ENCODE results near the gene PLCG1.
A peak's percentile ranks its signal among the peaks of the same experiment; 100 is the strongest.

Gene PLCG1

DNA sequence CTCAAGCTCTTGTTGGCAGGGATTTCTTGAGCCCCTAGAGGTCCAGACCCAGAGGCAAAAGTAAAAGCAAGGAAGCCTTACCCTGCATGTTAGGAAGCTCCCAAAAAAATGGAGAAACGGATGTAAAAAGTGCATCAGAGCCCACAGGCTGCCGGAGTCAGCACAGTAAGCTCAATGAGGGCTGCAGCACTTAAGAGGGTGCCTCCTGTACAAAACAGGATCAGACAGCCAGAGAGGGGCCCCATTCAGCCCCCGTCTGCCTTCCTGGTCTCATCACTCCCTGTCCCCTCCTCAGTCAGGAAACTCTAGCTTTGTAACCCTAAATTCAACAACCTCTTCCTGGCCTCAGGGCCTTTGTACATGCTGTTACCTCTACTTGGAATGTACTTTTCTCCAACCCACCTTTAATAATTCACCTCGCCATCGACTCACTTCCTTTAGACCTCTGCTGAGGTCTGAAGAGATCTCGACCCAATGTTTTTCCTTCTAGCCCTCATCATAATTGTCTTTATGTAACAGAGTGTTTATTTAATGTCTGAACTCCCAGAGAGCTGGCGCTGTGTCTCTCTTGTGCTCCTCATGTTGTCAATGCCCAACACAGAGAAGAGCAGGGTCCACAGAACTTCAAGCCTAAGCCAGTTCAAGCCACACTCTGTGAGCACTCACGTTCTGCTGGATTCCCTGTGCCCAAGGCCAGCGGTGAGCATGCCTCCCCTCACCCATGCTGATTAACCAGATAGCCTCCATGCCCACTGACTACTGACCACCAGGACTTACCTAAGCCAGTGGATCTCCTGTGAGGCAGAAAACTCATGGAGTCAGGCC is 2.8 kb upstream of the PLCG1 start:
- Mint-ChIP-seq H3K27me3 (no peaks in the 10 kb centered on the region), H3K9me3 (no peaks in the 10 kb centered on the region), H3K36me3 (ENCODE audit: low read depth) (peaks cover 15% of the 10 kb centered on the region), H3K4me3 (no peak overlapping the region), H3K4me1 (ENCODE audit: low read depth) (peaks cover 57% of the 10 kb centered on the region), H3K27ac (peak overlapping the region; percentile 54)
- DNase-seq: no peak

DNA sequence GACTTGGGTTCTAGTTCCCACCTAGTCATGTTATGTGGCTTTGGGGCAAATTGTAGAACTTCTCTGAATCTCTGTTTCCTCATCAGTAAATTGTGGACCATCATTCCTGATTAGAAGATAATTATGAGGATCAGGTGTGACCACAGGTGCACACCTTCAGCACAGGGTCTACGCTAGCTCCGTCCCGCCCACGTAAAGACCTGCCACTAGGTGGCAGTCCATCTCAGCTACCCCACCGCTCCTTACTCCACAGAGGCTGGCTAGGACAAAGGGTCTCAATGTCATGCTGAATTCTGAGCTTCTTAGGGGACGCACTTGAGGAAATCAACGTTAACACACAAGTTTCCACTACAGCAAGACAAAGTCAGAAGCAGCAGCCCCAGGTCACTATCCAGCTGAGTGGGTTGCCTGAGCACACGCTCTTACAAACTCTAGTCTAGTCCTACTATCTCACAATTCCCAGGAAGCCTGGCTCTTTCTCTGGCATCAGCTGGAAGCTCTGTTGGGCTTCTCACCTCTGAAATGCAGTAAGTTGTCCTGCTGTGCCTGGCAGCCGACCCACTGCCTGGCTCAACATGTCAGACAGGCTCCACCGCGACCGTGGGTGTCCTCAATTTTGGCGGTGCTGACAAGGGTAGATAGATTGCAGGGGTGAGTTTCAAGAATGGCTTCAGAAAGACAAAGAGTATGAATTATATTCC is 2.0 kb upstream of the PLCG1 start:
- peak overlapping the region; percentile 87 for H3K27ac Mint-ChIP-seq
- peaks cover 22% of the 10 kb centered on the region for H3K36me3 Mint-ChIP-seq (ENCODE audit: low read depth)
- H3K4me1 Mint-ChIP-seq (ENCODE audit: low read depth): peaks cover 63% of the 10 kb centered on the region
- peak; percentile 74 for DNase-seq
- peak overlapping the region; percentile 71 for H3K4me3 Mint-ChIP-seq
- H3K9me3 Mint-ChIP-seq: no peaks in the 10 kb centered on the region
- no peaks in the 10 kb centered on the region for H3K27me3 Mint-ChIP-seq

DNA sequence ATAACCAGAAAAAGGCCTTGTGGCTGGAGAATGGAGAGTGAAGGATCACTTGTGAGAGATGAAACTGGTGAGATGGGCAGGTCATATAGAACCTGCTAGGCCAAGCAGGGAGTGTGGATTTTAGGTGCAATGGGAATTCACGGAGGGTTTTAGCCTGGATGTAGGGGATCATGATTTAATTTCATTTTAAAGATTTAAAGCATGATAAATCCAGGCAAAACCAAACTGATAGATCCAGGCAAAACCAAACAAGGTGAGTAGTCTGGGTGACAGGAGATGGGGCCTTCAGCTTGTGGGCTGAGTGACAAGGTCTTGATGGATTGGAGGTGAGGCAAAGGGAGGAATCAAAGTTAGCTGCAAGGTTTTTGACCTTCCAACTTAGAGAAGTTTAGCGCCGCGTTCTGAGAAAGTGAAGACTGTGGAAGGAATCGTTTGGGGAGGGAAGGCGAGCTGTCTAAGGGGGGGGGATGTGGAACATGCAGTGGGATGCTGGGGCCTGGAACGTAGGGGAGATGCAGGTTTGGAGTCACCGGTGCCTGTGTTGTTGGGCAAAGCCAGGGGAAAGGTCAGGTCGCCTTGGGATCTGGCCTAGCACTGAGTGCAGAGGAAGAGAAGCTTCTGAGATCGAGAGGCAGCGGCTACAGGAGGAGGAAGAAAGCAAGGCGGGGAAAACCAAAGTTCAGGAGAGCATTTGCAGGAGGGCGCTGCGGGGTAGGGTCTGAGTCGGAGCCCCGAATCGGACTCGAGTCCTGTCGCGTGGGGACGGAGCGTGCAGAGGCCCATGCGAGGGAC is 1.3 kb upstream of the PLCG1 start:
- no peaks in the 10 kb centered on the region for H3K27me3 Mint-ChIP-seq
- peaks cover 66% of the 10 kb centered on the region for H3K4me1 Mint-ChIP-seq (ENCODE audit: low read depth)
- H3K9me3 Mint-ChIP-seq: no peaks in the 10 kb centered on the region
- H3K4me3 Mint-ChIP-seq: peak overlapping the region; percentile 71
- H3K36me3 Mint-ChIP-seq (ENCODE audit: low read depth): peaks cover 29% of the 10 kb centered on the region
- H3K27ac Mint-ChIP-seq: peak overlapping the region; percentile 87
- DNase-seq: no peak

DNA sequence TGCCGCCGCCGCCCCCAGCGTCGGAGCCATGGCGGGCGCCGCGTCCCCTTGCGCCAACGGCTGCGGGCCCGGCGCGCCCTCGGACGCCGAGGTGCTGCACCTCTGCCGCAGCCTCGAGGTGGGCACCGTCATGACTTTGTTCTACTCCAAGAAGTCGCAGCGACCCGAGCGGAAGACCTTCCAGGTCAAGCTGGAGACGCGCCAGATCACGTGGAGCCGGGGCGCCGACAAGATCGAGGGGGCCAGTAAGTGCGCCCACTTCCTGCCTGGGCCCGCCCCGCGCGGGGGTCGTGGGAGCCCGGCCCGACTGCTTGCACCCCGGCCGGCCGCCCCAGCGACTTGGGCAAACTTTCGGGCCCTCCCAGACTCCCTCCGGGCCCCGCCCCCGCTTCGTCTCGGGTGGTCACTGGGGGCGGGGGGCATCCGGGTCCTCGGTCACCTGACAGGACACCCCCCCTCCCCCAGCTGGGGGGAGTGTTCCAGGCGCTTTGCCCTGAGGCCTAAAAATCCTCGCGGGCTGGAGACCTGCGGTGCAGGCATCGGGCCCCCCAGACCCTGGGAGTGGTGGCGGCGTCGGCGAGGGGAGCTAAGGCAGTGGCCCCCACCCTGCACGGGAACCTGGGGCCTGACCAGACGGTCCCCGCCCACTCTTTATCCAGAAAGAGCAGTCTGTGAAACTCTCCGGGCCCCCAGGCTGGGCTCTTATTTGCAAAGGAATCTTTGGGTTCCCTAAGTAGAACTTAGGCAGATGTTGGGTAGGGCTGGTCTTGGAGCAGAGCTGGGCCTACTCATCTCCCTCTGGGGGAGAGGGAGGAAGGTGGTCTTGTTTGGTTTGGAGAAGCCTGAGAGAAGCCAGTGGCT is 501 bp downstream of the PLCG1 start:
- H3K4me1 Mint-ChIP-seq (ENCODE audit: low read depth): peaks cover 76% of the 10 kb centered on the region
- H3K27ac Mint-ChIP-seq: peak overlapping the region; percentile 97
- H3K27me3 Mint-ChIP-seq: no peaks in the 10 kb centered on the region

DNA sequence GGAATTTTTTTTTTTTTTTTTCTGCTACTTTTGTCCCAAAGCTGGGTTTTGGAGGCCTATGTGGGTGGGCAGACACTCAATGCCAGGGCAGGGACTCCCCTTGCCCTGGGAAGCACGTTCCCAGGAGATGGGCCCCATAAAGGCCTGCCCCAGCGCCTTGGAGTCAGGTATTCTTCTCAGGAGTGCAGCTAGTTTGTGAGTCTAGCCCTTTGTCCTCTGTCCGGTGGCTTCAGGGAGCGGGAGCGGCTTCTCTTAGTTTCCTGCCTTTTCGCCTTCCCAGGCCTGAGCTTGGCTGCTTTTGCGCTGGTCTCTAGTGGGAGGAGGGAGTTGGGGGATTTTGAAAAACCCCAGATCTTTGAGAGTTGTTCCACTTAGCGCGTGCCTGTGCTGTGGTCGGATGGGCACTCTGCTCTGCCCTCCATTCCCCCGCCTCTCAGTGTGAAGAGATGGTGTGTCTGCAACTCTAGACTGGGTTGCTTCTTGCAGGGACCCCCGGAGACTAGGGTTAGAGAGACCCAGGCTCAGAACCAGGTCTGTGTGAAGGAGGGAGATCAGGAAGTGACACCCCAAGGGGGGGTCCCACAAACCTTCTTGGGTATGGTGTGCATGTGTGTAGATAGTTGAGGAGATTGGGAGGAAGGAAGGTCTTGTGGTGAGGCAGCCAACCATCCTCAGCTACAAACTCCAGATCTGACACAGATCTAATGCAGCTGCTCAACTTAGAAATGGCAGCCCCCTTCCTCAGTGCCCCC is 1.3 kb downstream of the PLCG1 start:
- no peaks in the 10 kb centered on the region for H3K9me3 Mint-ChIP-seq
- peaks cover 34% of the 10 kb centered on the region for H3K36me3 Mint-ChIP-seq (ENCODE audit: low read depth)
- H3K27ac Mint-ChIP-seq: peak overlapping the region; percentile 97

More for the DNA sequence above, 501 bp downstream of the PLCG1 start:
- Mint-ChIP-seq H3K4me3 (peak overlapping the region; percentile 94), H3K36me3 (ENCODE audit: low read depth) (peaks cover 34% of the 10 kb centered on the region), H3K9me3 (no peaks in the 10 kb centered on the region)
- no peak for DNase-seq

DNA sequence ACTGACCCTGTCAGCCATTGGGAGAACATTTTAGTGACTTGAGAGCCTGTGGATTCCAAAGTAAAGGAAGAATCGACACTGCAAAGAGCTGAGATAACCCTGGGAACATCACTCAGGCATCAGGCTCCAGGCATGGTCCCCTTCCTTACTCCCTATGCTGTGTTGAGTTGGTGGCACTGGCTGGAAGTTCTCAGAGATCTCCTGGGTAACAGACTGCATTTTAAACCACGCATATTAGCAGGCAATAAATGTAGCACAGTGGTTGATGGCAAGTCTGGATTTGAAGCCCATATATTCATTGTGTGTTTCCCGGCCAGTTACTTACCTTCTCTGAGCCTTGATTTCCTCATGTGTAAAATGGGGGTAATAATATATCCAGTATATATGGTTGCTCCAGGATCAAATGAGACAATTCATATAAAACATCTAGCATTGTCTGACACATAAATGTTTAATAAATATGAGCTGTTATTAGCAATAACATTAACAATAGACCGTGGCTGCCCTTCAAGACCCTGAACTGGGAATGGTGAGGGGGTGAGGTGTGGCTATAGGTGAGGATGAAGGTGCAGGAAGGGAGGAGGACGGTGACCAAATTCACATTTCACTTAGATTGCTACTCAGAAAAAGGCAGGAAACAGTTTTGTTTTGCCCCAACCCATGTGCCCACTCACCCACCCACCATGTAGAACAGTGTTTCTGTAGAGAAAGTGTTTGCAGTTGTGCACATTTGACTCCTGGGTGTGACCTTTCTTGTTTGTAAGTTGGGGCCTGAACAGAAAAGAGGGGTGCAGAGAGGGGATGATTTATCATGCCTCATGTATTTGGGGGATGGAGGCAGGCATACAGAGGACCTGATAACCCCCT is 2.1 kb downstream of the PLCG1 start:
- Mint-ChIP-seq H3K9me3 (no peaks in the 10 kb centered on the region), H3K27me3 (no peaks in the 10 kb centered on the region), H3K27ac (peak overlapping the region; percentile 97), H3K36me3 (ENCODE audit: low read depth) (peaks cover 42% of the 10 kb centered on the region), H3K4me1 (ENCODE audit: low read depth) (peaks cover 80% of the 10 kb centered on the region), H3K4me3 (peak overlapping the region; percentile 94)
- DNase-seq: no peak

More for the DNA sequence above, 1.3 kb downstream of the PLCG1 start:
- no peaks in the 10 kb centered on the region for H3K27me3 Mint-ChIP-seq
- H3K4me1 Mint-ChIP-seq (ENCODE audit: low read depth): peaks cover 79% of the 10 kb centered on the region
- DNase-seq: peak; percentile 62
- H3K4me3 Mint-ChIP-seq: peak overlapping the region; percentile 94

DNA sequence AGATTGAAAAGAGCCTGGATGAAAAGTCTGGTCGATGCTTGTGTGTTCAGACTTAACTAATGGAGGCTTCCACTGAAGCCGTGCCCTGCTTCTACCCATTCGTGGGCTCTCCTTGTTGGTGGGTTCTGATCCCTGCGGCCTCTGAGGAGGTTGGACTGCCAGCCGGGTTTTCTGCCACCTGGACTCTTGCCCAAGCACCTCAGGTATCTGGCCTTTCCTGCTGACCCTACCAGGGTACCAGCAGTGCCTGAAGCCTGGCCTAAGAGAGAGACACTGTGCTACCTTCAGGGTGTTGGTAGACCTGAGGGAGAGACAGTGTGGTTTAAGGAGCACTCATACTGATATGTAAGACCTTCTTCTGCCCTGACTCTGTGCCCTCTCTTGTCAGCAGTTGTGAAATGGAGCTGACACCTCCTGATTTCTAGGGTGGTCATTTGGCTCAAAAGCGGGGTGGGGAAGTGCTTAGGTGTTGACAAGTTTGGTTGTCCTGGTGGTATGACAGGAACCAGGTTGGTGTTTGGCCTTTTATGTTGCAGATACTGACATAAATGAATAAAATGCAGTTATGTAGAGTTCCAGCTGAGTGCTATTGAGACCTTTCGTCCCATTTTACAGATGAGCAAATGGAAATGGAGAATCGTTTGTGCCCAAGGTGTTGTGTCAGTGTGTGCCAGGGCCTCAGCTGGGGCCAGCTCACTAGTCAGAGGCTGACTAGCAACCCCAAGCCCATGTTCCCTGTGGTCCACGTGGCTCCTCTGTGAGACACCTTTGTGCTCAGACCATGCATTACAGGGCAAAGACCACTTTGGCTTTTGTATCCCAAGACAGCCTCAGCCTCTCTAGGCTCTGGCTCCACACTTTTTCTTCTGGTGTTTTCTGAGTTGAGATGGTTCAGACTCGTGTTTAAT is 3.1 kb downstream of the PLCG1 start:
- Mint-ChIP-seq H3K27me3 (no peaks in the 10 kb centered on the region), H3K4me1 (ENCODE audit: low read depth) (peaks cover 80% of the 10 kb centered on the region), H3K36me3 (ENCODE audit: low read depth) (peaks cover 50% of the 10 kb centered on the region), H3K9me3 (no peaks in the 10 kb centered on the region), H3K4me3 (peak overlapping the region; percentile 94), H3K27ac (peak overlapping the region; percentile 97)
- peak; percentile 44 for DNase-seq

DNA sequence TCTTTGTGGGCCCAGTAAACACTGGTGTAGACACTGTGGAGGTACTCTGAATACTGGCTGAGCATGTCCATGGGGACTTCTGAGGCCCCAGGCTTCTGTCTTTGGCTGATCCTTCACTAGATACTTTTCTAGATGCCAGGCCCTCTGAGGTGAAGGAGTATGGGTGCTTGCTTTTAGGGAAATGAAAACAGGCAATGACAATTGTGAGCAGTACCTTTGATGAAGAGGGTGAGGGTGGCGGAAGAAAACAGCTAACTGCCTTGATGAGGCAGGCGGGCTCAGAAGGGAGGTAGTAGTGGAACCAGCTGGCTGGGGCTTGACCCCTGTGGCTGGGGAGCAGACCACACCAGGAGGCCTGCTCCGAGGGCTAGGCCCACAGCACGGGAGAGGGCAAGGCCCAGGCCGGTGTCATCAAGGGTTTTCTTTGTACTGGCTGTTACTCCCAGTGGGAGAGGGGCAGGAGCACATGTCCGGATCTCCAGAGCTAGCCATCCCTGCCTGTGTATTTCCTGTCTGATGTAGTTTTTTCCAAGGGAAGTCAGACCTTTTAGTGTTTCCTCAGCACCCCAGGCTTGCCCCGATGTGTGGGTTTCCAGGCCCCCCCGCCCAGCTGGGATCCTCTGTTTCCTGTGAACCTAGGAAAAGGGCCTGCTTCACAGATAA is 3.9 kb downstream of the PLCG1 start:
- Mint-ChIP-seq H3K4me1 (ENCODE audit: low read depth) (peaks cover 80% of the 10 kb centered on the region), H3K27me3 (no peaks in the 10 kb centered on the region), H3K9me3 (no peaks in the 10 kb centered on the region), H3K27ac (peak overlapping the region; percentile 97), H3K36me3 (ENCODE audit: low read depth) (peaks cover 57% of the 10 kb centered on the region), H3K4me3 (peak overlapping the region; percentile 94)
- peak; percentile 55 for DNase-seq

DNA sequence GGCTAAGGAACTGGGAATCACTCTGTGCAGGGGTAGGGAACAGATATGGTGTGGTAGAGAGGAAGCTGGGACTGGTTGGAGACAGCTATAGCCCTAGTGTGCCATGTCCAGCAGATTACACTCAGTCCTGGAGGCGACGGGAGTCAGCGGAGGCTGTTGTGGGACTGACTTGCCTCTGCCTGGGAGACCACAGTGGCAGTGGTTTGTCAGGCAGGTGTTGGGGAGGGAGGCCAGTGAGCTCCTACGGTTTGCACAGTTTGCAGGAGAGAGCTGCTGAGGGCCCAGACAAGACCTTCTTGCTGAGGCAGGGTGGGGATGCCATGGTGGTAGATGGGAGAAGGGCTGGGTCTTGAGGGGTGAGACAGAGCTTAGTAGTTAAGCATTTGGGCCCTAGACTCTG is 4.9 kb downstream of the PLCG1 start:
- H3K4me1 Mint-ChIP-seq (ENCODE audit: low read depth): peaks cover 86% of the 10 kb centered on the region
- peak overlapping the region; percentile 97 for H3K27ac Mint-ChIP-seq
- H3K9me3 Mint-ChIP-seq: no peaks in the 10 kb centered on the region
- DNase-seq: peak; percentile 47
- H3K27me3 Mint-ChIP-seq: no peaks in the 10 kb centered on the region
- H3K4me3 Mint-ChIP-seq: peak overlapping the region; percentile 94
- H3K36me3 Mint-ChIP-seq (ENCODE audit: low read depth): peaks cover 64% of the 10 kb centered on the region

DNA sequence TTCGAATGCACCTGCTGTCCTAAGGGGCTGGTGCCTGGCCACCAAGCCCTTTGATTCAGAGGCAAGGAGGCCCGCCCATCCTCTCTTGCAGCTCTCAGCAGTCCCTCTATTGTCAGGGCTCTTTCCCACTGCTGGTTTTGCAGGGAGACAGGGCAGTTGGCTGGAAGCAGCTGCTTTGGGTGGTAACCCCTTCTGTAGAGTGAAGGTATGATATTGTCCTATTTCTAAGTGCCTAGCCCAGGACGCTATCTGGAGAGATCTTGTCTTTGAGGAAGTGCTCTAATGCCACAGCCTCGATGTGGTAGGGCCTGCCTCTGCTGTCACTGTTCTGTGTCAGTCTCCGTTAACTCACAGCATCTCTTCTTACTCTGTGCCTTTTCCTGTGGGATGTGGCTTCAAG is 5.6 kb downstream of the PLCG1 start:
- H3K27ac Mint-ChIP-seq: peak overlapping the region; percentile 97
- peak; percentile 36 for DNase-seq

DNA sequence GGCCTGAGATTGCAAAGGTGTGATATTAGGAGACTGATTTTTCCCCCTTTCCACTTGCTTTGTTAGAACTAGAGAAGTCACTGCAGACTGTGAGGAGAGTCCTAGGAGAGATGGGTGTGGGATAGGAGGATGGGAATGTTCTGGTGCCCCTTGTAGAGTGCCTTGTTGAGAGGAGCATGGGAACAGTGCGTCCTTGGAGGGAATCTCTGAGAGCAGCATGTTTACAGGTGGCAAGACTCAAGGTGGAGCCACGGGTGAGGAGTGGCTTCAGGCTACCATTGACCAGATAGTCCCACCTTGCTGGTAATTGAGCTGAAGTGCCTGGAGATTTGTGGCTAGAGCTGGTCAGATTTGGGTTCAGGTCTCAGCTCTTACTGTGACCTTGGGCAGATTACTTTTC is 6.0 kb downstream of the PLCG1 start:
- Mint-ChIP-seq H3K9me3 (no peaks in the 10 kb centered on the region), H3K4me1 (ENCODE audit: low read depth) (peaks cover 95% of the 10 kb centered on the region), H3K4me3 (peak overlapping the region; percentile 94), H3K27ac (peak overlapping the region; percentile 97), H3K36me3 (ENCODE audit: low read depth) (peaks cover 68% of the 10 kb centered on the region), H3K27me3 (no peaks in the 10 kb centered on the region)
- peak; percentile 29 for DNase-seq

More for the DNA sequence above, 5.6 kb downstream of the PLCG1 start:
- no peaks in the 10 kb centered on the region for H3K9me3 Mint-ChIP-seq
- peak overlapping the region; percentile 94 for H3K4me3 Mint-ChIP-seq
- peaks cover 66% of the 10 kb centered on the region for H3K36me3 Mint-ChIP-seq (ENCODE audit: low read depth)
- no peaks in the 10 kb centered on the region for H3K27me3 Mint-ChIP-seq
- H3K4me1 Mint-ChIP-seq (ENCODE audit: low read depth): peaks cover 90% of the 10 kb centered on the region

All from activated T-cell treated with anti-CD3 and anti-CD28 coated beads, Interleukin-2, amount 50 U/mL, for 24 hours (primary cell).